NB4 (cell line): ENCODE results near the gene SFMBT2.

Experiments
- DNase-seq: peaks from one replicate; pipeline ENCODE4 v3.0.0; 2010; ENCODE audit warnings: low read depth
- H3K4me3 ChIP-seq: one replicate; pipeline ENCODE4 v1.5.1; 2011; ENCODE audit warnings: mild to moderate bottlenecking, low read depth, low read length, moderate library complexity
- CTCF ChIP-seq: IDR thresholded peaks from one replicate; pipeline ENCODE4 v1.5.1; 2012; ENCODE audit warnings: low read depth, low read length
- MYC ChIP-seq: IDR thresholded peaks from 2 replicates; pipeline ENCODE4 v1.6.1; 2011; ENCODE audit warnings: low read depth, low read length
- POLR2A ChIP-seq: IDR thresholded peaks from 2 replicates; pipeline ENCODE4 v1.6.1; 2011; ENCODE audit warnings: mild to moderate bottlenecking; ENCODE audit not compliant: insufficient read length; ENCODE audit errors: extremely low read depth
- TF ChIP-seq, protein P1 (sequence below): IDR thresholded peaks from 2 replicates; pipeline ENCODE4 v1.6.1; 2011; ENCODE audit warnings: low read depth, low read length

SFMBT2 gene

GRCh38 chr10:7372504-7372903, 38.3 kb downstream of the SFMBT2 start:
- H3K4me3 ChIP-seq, result no peak overlapping the region
- DNase-seq, result no peak
- TF ChIP-seq POLR2A, result no peak
- no peak for TF ChIP-seq MYC
- TF ChIP-seq, protein P1, sequence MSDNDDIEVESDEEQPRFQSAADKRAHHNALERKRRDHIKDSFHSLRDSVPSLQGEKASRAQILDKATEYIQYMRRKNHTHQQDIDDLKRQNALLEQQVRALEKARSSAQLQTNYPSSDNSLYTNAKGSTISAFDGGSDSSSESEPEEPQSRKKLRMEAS, result no peak
- TF ChIP-seq CTCF, result no peak

DNA sequence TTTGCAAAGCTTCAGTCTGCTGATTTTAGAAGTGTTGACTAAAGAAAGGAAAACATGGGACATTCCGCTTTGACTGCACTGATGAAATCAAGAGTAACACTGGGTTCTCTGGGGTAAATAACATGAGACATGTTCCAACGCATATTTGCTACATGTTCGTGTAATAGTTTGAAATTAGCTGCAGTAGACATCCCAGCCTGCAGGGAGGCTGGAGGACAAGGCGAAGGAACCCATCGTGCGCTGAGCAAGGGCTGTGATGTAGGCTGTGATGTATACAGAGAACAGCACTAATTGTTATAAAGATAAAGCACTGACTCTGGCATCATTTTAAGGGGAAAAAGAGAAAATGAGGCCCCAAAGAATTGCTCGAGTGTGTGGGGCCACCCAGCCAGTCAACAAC, 40.3 kb downstream of the SFMBT2 start:
- DNase-seq, result no peak
- TF ChIP-seq, protein P1, result no peak
- TF ChIP-seq MYC (no peak), CTCF (no peak), POLR2A (no peak)
- H3K4me3 ChIP-seq, result no peak overlapping the region

- H3K4me3 ChIP-seq, result no peak overlapping the region
- DNase-seq, result no peak
- no peak for TF ChIP-seq CTCF
- TF ChIP-seq, protein P1, result no peak
- no peak for TF ChIP-seq MYC
- no peak for TF ChIP-seq POLR2A
Measured at GRCh38 chr10:7365027-7365745, 45.6 kb downstream of the SFMBT2 start.

- DNase-seq, result no peak
- no peak overlapping the region for H3K4me3 ChIP-seq
- TF ChIP-seq MYC (no peak), POLR2A (no peak), CTCF (no peak)
- TF ChIP-seq, protein P1, result no peak
Measured at GRCh38 chr10:7364474-7364873, 46.4 kb downstream of the SFMBT2 start.

- H3K4me3 ChIP-seq, result no peak overlapping the region
- TF ChIP-seq MYC (no peak), POLR2A (no peak), CTCF (no peak)
- TF ChIP-seq, protein P1, result no peak
- no peak for DNase-seq
Measured at GRCh38 chr10:7363700-7364099, 47.1 kb downstream of the SFMBT2 start.

DNA sequence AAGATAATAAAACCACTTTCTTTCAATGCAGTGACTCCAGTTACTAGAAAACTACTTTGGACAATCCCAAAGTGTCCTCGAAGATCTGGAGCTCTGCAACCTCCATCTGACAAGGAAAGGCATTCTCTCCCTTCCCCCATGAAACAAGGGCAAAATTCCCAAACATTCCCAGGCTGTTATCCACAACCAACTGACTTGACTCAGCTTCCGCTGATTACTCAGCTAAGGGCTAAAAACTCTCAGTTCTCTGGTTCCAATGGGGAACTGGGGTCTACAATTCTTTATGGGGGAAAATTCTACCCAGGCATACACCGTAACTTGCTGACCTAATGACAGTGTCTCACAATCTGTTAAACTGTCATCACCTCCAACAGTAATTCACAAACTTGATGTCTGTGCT, 48.4 kb downstream of the SFMBT2 start:
- TF ChIP-seq MYC (no peak), POLR2A (no peak), CTCF (no peak)
- TF ChIP-seq, protein P1, result no peak
- no peak overlapping the region for H3K4me3 ChIP-seq
- no peak for DNase-seq
